K562 (cell line): Measurements from ENCODE around the gene ZFR2. TPM values are rescaled to one million over a fixed set of nuclear protein-coding genes. Genes with fewer than 3 reads are reported as not detected.

Experiments used
- EWSR1 ChIP-seq: fragments of 450-650 bp; IDR thresholded peaks from 2 replicates; pipeline ENCODE4 v1.6.1; 2018; ENCODE audit warnings: borderline replicate concordance, mild to moderate bottlenecking, low read depth, moderate library complexity; ENCODE audit not compliant: partially characterized antibody
- POLR3A ChIP-seq: IDR thresholded peaks from 2 replicates; pipeline ENCODE4 v1.6.1; 2011; ENCODE audit warnings: borderline replicate concordance, mild to moderate bottlenecking, moderate library complexity; ENCODE audit not compliant: insufficient read length, insufficient read depth; ENCODE audit errors: extremely low read depth
- SUPT5H ChIP-seq: fragments of 450-650 bp; IDR thresholded peaks from 2 replicates; pipeline ENCODE4 v1.6.1; 2016
- TAF7 ChIP-seq: fragments of 450-650 bp; IDR thresholded peaks from 2 replicates; pipeline ENCODE4 v1.6.1; 2016; ENCODE audit warnings: missing genetic modification characterization, missing compliant biosample characterization
- TSC22D4 ChIP-seq: fragments of 450-650 bp; IDR thresholded peaks from 2 replicates; pipeline ENCODE4 v1.6.1; 2016; ENCODE audit warnings: missing genetic modification characterization, missing biosample characterization, control low read depth
- ZBTB40 ChIP-seq, 2 experiments: fragments of 450-650 bp in 1 of 2; sonication (generic) in 1 of 2; formaldehyde crosslinking in 1 of 2; IDR thresholded peaks; 2 replicates each; pipeline versions ENCODE4 v1.7.1 to v1.9.0; 2016 to 2022; ENCODE audit warnings: inconsistent platforms in 1 of 2, mild to moderate bottlenecking in 1 of 2, missing genetic modification reagents in 1 of 2
- polyA plus RNA-seq, 8 experiments: library from polyadenylated mRNA; depleted of rRNA in 4 of 8; stranded (reverse) in 5 of 8; unstranded in 3 of 8; fragments of >200 nt; fragmentation: Nextera tagmentation in 2 of 8; fragmentation: Illumina TruSeq in 1 of 8; extraction: Ambion mirVana in 2 of 8; extraction: Trizol in 1 of 8; gene quantifications; 2 replicates each; pipeline versions ENCODE4 v1.2.1 to v1.2.3, GENCODE V29; 2011 to 2014; ENCODE audit warnings: inconsistent platforms in 1 of 8, missing spikeins in 1 of 8
- total RNA-seq, 7 experiments: library from RNA; depleted of rRNA in 6 of 7; stranded (reverse); fragments of >200 nt in 6 of 7; fragmentation: Illumina TruSeq in 2 of 7; extraction: Trizol in 2 of 7; gene quantifications; 2 replicates each; pipeline versions ENCODE4 v1.2.1 to v1.2.3, GENCODE V29; 2011 to 2021; ENCODE audit warnings: low replicate concordance in 1 of 7
- TF ChIP-seq, protein P1 (sequence below): sonication (generic); formaldehyde crosslinking; IDR thresholded peaks from 2 replicates; pipeline ENCODE4 v1.8.1; 2023; ENCODE audit warnings: mild to moderate bottlenecking, missing genetic modification reagents

ZFR2 gene
- total and polyA plus RNA-seq, 9 of the 15 experiments (the other 6 are each of a cell fraction or from before 2014, with no cell fraction given): 0.03 to 0.59 (median 0.07) TPM; not detected in 6

DNA sequence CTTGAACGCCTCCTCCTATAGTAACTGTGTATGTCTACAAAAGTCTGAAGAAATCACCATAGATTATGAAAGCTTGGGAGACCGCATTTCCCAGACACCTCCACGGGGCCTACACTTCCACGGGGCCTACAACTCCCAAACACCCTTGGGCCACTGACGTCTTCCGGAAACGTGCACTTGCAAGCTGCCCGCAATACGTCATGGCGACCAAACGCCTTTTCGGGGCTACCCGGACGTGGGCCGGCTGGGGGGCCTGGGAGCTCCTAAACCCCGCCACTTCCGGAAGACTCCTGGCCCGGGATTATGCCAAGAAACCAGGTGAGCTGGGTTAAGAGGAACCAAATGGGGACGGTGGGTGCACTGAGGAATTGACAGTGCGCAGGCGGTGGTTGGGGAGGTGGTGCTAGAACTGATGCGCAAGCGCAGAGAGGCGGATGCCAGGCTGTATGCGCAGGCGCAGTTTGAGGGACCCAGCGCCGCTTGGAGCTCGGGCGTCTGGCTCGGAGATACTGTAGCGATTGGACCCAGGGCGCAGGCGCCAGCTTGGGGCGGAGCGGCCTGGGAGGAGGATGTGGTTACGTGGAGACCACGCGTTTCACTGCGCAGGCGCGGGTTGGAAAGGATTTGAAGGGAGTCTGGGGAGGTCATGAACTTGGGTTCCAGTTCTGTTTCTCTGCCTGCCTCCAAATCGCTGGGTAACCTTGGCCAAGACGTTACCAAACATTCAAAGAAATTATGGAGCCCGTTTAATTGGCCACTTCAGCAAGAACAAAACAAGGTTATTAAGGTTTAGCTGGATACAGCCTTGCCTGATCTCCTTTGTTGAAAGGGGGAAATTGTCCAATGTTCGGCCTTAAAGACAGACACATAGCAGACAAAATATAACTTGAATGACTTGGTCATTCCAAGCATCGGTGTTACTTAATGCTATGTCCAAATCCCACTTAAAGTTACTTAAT, 106.1 kb downstream of the ZFR2 start, which contains the start of gene MRPL54 (continued):
- TF ChIP-seq ZBTB40 (IDR thresholded peaks at IDR 0.05) (peak; percentile 88), ZBTB40 (CRISPR knock-in tag; IDR thresholded peaks at IDR 0.05) (no peak), TAF7 (tag) (peak; percentile 81), POLR3A (no peak), TSC22D4 (tag) (no peak), SUPT5H (peak; percentile 96), EWSR1 (no peak)
- TF ChIP-seq, protein P1, sequence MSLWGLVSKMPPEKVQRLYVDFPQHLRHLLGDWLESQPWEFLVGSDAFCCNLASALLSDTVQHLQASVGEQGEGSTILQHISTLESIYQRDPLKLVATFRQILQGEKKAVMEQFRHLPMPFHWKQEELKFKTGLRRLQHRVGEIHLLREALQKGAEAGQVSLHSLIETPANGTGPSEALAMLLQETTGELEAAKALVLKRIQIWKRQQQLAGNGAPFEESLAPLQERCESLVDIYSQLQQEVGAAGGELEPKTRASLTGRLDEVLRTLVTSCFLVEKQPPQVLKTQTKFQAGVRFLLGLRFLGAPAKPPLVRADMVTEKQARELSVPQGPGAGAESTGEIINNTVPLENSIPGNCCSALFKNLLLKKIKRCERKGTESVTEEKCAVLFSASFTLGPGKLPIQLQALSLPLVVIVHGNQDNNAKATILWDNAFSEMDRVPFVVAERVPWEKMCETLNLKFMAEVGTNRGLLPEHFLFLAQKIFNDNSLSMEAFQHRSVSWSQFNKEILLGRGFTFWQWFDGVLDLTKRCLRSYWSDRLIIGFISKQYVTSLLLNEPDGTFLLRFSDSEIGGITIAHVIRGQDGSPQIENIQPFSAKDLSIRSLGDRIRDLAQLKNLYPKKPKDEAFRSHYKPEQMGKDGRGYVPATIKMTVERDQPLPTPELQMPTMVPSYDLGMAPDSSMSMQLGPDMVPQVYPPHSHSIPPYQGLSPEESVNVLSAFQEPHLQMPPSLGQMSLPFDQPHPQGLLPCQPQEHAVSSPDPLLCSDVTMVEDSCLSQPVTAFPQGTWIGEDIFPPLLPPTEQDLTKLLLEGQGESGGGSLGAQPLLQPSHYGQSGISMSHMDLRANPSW (CRISPR knock-in tag): peak; percentile 63; the same call in 1 of the 2 replicates
